Measurements from ENCODE around the gene C16orf74. TPM values are rescaled to one million over a fixed set of nuclear protein-coding genes. Genes with fewer than 3 reads are reported as not detected.
A peak's percentile ranks its signal among the peaks of the same experiment; 100 is the strongest.

Gene C16orf74
- total and polyA plus RNA-seq, 2 experiments from 2014 or later: 3.8 to 7.0 TPM

DNA sequence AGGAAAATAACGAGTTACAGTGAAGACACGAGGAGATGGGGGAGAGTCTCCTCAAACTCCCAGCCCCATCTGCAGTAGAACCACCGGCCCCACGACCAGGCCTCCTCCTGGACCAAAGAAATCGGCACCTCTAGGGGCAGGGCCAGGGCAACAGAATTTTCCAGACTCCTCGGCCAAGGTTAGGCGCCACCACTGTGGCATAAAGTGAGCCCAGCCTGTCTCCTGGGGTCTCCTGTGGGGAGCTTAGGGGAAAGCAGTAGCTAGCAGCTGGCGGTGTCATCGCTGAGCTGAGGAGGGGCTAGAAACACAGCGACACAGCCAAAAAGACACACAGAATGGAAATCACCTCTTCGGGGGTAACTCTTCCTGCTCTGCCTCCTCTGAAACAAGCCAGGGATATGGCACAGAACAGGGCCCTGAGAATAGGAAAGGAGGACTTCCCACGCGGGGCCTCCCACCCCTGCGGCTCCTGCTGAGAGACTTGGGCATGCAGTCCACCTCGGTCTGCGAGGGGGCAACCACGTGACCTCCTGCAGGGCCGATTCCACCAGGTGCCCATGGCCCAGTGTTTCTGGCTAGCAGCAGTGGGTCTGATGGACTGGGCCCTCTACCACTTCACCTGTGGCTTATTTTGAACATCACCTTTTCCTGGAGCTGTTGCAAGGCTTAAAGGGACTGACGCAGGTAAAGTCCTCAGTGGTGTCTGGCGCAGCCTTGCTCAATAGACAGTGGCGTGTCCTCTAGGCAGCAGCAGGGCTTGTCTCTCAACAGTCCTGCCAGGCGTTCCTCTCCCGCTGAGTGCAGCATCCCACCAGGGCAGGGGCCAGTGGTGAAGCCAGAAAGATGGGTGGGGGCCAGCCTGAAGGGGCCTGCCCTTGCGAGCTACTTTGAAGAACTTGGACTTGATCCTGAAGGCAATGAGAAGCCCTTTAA lies 55.4 kb downstream of the C16orf74 start:
- no peak overlapping the region for H3K4me2 ChIP-seq (ENCODE audit: unreplicated experiment)
- no peaks in the 10 kb centered on the region for H4K20me1 ChIP-seq (ENCODE audit: insufficient read depth)
- no peaks in the 10 kb centered on the region for H3K36me3 ChIP-seq (ENCODE audit: low read depth)
- no peak overlapping the region for H3K9ac ChIP-seq
- no peaks in the 10 kb centered on the region for H3K9me2 ChIP-seq (ENCODE audit: insufficient read depth)
- no peaks in the 10 kb centered on the region for H3F3A ChIP-seq (ENCODE audit: insufficient read depth)
- H3K27me3 ChIP-seq (replicated peaks; ENCODE audit: insufficient read depth): peaks cover 21% of the 10 kb centered on the region
- whole genome bisulfite sequencing, 2 experiments (ENCODE audit: low coverage in 1 of 2, low lambda C conversion rate in 2 of 2, missing lambda C conversion rate in 2 of 2): 66 to 67% methylated on average over 24 of the region's 24 CpGs
- TF ChIP-seq EZH2phosphoT487 (IDR thresholded peaks at IDR 0.05; ENCODE audit: insufficient read depth, low read depth) (no peak), EZH2 (IDR thresholded peaks at IDR 0.05; ENCODE audit: insufficient read depth, poor library complexity, severe bottlenecking) (no peak)
- no peak overlapping the region for H3K4me3 ChIP-seq
- H3K9me3 ChIP-seq (ENCODE audit: low read depth): no peaks in the 10 kb centered on the region
- no peaks in the 10 kb centered on the region for H3K79me2 ChIP-seq (ENCODE audit: insufficient read depth)
- in situ Hi-C loops (cut with MboI): no loop called here
- H3K27ac ChIP-seq: no peak overlapping the region
- no peak overlapping the region for H2AFZ ChIP-seq
- DNase-seq: no peak
- H3K4me1 ChIP-seq (ENCODE audit: insufficient read depth): no peaks in the 10 kb centered on the region

DNA sequence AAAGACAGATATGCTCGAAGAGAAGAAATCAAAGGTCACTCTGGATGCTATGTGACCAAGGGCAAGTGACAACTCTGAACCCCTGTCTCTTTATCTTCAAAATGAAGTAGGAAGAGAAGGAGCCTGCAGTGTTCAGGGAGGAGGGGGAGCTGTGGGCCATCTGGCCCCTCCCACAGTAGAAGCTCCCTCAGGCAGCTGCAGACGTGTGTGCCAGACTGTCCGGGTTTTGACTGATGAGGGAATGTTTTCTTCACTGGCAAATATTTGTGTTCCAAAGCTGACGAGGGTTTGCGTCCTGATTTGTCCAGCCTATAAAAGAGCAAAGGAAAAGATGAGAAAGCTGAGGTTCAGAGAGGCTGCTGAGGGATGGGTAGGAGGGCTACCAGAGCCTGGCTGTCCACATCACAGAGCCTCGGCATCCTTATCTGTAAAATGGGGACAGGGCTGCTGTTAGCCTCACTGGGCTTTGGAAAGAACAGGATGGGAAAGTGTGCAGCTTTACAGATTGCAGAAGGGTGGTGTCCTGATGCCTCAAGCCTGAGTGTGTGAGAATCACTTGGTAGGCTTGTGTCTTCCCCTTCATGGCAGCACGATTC lies 60.3 kb downstream of the C16orf74 start:
- no peaks in the 10 kb centered on the region for H3K9me2 ChIP-seq (ENCODE audit: insufficient read depth)
- H3K79me2 ChIP-seq (ENCODE audit: insufficient read depth): no peaks in the 10 kb centered on the region
- no peaks in the 10 kb centered on the region for H4K20me1 ChIP-seq (ENCODE audit: insufficient read depth)
- 52% methylated on average over 7 of the region's 7 CpGs for WGBS, 2 experiments (ENCODE audit: low coverage in 1 of 2, low lambda C conversion rate in 2 of 2, missing lambda C conversion rate in 2 of 2)
- no peak overlapping the region for H3K4me2 ChIP-seq (ENCODE audit: unreplicated experiment)
- no peaks in the 10 kb centered on the region for H3K36me3 ChIP-seq (ENCODE audit: low read depth)
- in situ Hi-C loops (cut with MboI): no loop called here
- no peak overlapping the region for H3K4me3 ChIP-seq
- DNase-seq: no peak
- peaks cover 11% of the 10 kb centered on the region; the same call in 1 of the 2 replicates for H3K27me3 ChIP-seq (replicated peaks; ENCODE audit: insufficient read depth)
- no peak overlapping the region for H3K27ac ChIP-seq
- no peak for TF ChIP-seq EZH2 (IDR thresholded peaks at IDR 0.05; ENCODE audit: insufficient read depth, poor library complexity, severe bottlenecking)
- no peak for TF ChIP-seq EZH2phosphoT487 (IDR thresholded peaks at IDR 0.05; ENCODE audit: insufficient read depth, low read depth)
- no peaks in the 10 kb centered on the region for H3F3A ChIP-seq (ENCODE audit: insufficient read depth)
- H3K4me1 ChIP-seq (ENCODE audit: insufficient read depth): no peaks in the 10 kb centered on the region
- H3K9me3 ChIP-seq (ENCODE audit: low read depth): no peaks in the 10 kb centered on the region
- H3K9ac ChIP-seq: no peak overlapping the region
- no peak overlapping the region for H2AFZ ChIP-seq

DNA sequence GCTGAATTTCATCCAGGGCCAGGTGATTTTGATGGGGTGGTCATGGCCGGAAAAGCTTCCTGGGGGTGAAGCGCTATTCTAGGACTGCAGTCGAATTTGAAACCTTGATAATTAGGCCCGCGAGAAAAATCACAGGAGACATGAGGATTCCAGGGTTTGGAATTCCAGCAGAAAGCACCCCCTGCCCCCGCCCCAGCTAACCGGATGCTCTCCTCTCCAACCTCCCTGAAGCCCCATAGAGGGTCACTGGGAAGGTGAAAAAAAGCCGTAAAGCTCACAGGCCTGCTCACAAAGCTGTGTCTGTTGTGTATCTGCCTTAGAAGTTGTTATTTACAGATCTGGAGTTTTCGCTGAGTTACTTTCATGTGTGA lies 61.0 kb downstream of the C16orf74 start:
- no peaks in the 10 kb centered on the region for H3K9me2 ChIP-seq (ENCODE audit: insufficient read depth)
- WGBS, 2 experiments (ENCODE audit: low coverage in 1 of 2, low lambda C conversion rate in 2 of 2, missing lambda C conversion rate in 2 of 2): 58 to 60% methylated on average over 9 of the region's 9 CpGs
- TF ChIP-seq EZH2phosphoT487 (IDR thresholded peaks at IDR 0.05; ENCODE audit: insufficient read depth, low read depth): no peak
- TF ChIP-seq EZH2 (IDR thresholded peaks at IDR 0.05; ENCODE audit: insufficient read depth, poor library complexity, severe bottlenecking): no peak
- no peaks in the 10 kb centered on the region for H3K9me3 ChIP-seq (ENCODE audit: low read depth)
- peaks cover 11% of the 10 kb centered on the region; the same call in 1 of the 2 replicates for H3K27me3 ChIP-seq (replicated peaks; ENCODE audit: insufficient read depth)
- no peak overlapping the region for H3K27ac ChIP-seq
- H3K9ac ChIP-seq: no peak overlapping the region
- no peaks in the 10 kb centered on the region for H4K20me1 ChIP-seq (ENCODE audit: insufficient read depth)
- in situ Hi-C loops (cut with MboI): no loop called here
- H3K4me1 ChIP-seq (ENCODE audit: insufficient read depth): no peaks in the 10 kb centered on the region
- no peak for DNase-seq
- H3K36me3 ChIP-seq (ENCODE audit: low read depth): no peaks in the 10 kb centered on the region
- H3K4me3 ChIP-seq: no peak overlapping the region
- H3F3A ChIP-seq (ENCODE audit: insufficient read depth): no peaks in the 10 kb centered on the region
- H2AFZ ChIP-seq: no peak overlapping the region
- H3K4me2 ChIP-seq (ENCODE audit: unreplicated experiment): no peak overlapping the region
- no peaks in the 10 kb centered on the region for H3K79me2 ChIP-seq (ENCODE audit: insufficient read depth)

DNA sequence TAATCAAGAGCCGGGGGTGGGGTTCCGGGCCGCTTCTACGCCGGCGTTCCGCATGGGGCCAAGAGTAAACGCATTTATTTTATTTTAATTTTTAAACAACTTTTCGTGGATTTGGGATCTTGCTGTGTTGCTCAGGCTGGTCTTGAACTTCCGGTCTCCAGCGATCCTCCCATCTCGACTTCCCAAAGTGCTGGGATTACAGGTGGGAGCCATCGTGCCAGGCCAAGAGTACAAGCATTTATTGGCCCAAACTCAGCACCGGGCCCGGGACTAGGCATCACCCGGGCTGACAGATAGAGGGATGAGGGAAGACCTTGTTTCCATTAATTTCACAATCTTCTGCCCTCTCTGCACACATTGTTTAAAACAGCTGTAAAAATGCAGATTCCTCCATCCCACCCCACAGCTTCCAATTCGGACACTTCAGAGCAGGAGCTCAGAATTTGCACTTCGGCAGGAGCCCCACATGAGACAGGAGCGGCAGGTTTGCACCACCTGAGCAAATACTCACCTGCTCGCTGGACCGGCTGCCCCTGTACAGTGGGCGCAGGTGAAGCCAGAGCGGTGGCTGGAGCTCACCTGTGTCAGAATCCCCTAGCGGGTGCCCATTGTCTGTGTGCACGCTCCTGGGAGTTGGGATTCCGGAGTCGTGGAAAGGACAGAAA lies 61.5 kb downstream of the C16orf74 start:
- TF ChIP-seq EZH2 (IDR thresholded peaks at IDR 0.05; ENCODE audit: insufficient read depth, poor library complexity, severe bottlenecking): no peak
- no peak for TF ChIP-seq EZH2phosphoT487 (IDR thresholded peaks at IDR 0.05; ENCODE audit: insufficient read depth, low read depth)
- no peak overlapping the region for H3K9ac ChIP-seq
- H3K9me3 ChIP-seq (ENCODE audit: low read depth): no peaks in the 10 kb centered on the region
- no peaks in the 10 kb centered on the region for H3K36me3 ChIP-seq (ENCODE audit: low read depth)
- in situ Hi-C loops (cut with MboI): no loop called here
- H3K79me2 ChIP-seq (ENCODE audit: insufficient read depth): no peaks in the 10 kb centered on the region
- no peaks in the 10 kb centered on the region for H3F3A ChIP-seq (ENCODE audit: insufficient read depth)
- peak overlapping the region; percentile 72 for H3K4me2 ChIP-seq (ENCODE audit: unreplicated experiment)
- H3K27ac ChIP-seq: no peak overlapping the region
- H3K27me3 ChIP-seq (replicated peaks; ENCODE audit: insufficient read depth): peaks cover 11% of the 10 kb centered on the region; the same call in 1 of the 2 replicates
- H3K9me2 ChIP-seq (ENCODE audit: insufficient read depth): no peaks in the 10 kb centered on the region
- H3K4me3 ChIP-seq: peak overlapping the region; percentile 65
- DNase-seq: peak; percentile 10
- WGBS, 2 experiments (ENCODE audit: low coverage in 1 of 2, low lambda C conversion rate in 2 of 2, missing lambda C conversion rate in 2 of 2): 29 to 30% methylated on average over 27 of the region's 27 CpGs
- no peaks in the 10 kb centered on the region for H4K20me1 ChIP-seq (ENCODE audit: insufficient read depth)
- no peaks in the 10 kb centered on the region for H3K4me1 ChIP-seq (ENCODE audit: insufficient read depth)
- H2AFZ ChIP-seq: peak overlapping the region; percentile 51

All from GM23248 (cell line).